Measurements from ENCODE around the gene EXOC4. TPM values are rescaled to one million over a fixed set of nuclear protein-coding genes. Genes with fewer than 3 reads are reported as not detected.

EXOC4 gene
- total RNA-seq: 68.6 and 105 TPM in 2 replicates

DNA sequence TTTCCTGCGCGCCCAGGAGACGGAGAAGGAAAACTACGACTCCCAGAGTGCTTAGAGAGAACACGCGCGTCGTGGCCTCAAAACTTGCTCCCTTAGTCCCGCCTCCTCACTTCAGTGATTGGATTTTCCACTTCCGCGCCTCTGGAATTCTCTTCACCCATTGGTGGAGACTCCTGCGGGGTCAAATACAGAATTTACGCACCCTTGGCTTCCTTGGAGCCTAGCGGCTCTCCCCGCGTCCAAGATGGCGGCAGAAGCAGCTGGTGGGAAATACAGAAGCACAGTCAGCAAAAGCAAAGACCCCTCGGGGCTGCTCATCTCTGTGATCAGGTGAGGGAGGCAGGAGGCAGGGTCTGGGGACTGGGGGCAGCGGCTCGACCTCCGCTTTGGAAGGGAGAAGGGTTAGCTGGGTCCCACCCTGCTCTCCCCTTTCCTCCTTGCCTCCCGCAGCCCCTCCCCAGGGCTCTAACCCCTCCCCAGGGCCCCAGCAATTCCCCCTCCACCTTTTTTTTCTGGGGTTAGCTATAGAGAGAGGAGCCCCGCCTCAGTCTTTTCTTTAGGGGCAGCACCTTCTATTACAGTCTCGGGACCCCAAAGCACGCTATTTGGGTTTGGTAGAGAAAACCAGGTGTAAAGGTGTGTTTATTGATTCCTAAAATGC, at the start of gene EXOC4:
EXOC4 (plus strand) TSS at position 221 of the 661 bp plus-strand sequence.

Small RNA genes within 50 kb of the gene (small RNA-seq; reads per million reads assigned to genes)
- gene MIR6133 (ENCODE audit: low replicate concordance): not detected

Other genes starting within 250 kb of the EXOC4 start
- gene CHCHD3, start 171.0 kb upstream of the EXOC4 start, total RNA-seq: 98.8 and 118 TPM in 2 replicates